ENCODE results near the gene DEPDC4.

DNA sequence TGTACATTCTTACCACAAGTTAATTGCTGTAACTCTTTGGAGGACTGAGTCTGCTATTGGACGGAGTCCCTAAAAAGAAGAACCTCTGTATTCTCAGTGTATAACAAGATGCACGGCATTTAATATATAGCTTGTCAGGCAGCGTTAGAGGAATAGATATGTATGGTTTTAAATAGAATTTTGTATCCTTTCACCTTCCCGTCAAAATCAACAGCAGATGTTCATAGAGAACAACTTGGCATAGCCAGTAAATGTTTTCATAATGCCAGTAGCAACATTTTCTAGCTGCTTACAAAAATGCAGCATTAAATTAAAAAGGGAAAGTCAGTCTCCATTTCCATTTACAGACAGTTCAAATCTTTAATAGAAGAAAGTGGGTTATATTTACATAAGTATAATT is 6.9 kb upstream of the DEPDC4 start:
- TF ChIP-seq, protein P1, sequence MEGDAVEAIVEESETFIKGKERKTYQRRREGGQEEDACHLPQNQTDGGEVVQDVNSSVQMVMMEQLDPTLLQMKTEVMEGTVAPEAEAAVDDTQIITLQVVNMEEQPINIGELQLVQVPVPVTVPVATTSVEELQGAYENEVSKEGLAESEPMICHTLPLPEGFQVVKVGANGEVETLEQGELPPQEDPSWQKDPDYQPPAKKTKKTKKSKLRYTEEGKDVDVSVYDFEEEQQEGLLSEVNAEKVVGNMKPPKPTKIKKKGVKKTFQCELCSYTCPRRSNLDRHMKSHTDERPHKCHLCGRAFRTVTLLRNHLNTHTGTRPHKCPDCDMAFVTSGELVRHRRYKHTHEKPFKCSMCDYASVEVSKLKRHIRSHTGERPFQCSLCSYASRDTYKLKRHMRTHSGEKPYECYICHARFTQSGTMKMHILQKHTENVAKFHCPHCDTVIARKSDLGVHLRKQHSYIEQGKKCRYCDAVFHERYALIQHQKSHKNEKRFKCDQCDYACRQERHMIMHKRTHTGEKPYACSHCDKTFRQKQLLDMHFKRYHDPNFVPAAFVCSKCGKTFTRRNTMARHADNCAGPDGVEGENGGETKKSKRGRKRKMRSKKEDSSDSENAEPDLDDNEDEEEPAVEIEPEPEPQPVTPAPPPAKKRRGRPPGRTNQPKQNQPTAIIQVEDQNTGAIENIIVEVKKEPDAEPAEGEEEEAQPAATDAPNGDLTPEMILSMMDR (conservative IDR thresholded peaks at IDR 0.05 in 1 of 2, IDR thresholded peaks at IDR 0.05 in 1 of 2; ENCODE audit: low read depth in 1 of 2, low read length in 2 of 2) = no peak
- no peak for TF ChIP-seq EZH2 (IDR thresholded peaks at IDR 0.05; ENCODE audit: low read length, missing control alignments)

Data from fibroblast of lung (primary cell).